Panc1 (cell line): ENCODE measurements around the gene ITPRIPL1.

Experiments used
- CTCF ChIP-seq: fragments of 450-650 bp; IDR thresholded peaks from 2 replicates; pipeline ENCODE4 v1.5.1; 2017; ENCODE audit warnings: mild to moderate bottlenecking
- REST ChIP-seq, 2 experiments: IDR thresholded peaks; 2 replicates each; pipeline ENCODE4 v1.6.1; 2011 to 2012; ENCODE audit warnings: low read depth in 2 of 2, control low read depth in 1 of 2, low read length in 1 of 2, mild to moderate bottlenecking in 1 of 2, moderate library complexity in 1 of 2; ENCODE audit not compliant: insufficient read depth in 1 of 2

GRCh38 chr2:96276787-96277499, 48.2 kb upstream of the ITPRIPL1 start:
- TF ChIP-seq REST (IDR thresholded peaks at IDR 0.05; ENCODE audit: insufficient read depth in 1 of 2, low read depth in 2 of 2, low read length in 1 of 2) (no peak), CTCF (no peak)
